Coronary artery (tissue), 2 donors: ENCODE data around the gene RIN3.

Source experiments
- DNase-seq: peaks from one replicate; pipeline ENCODE4 v3.0.0-alpha.2; 2017; ENCODE audit warnings: low spot score
- H3K27ac ChIP-seq, 2 donors: fragments of 200-600 bp; sonication (generic); one replicate each; pipeline ENCODE4 v1.5.1; 2016 to 2019
- H3K4me3 ChIP-seq: fragments of 200-600 bp; sonication (generic); 2 replicates; pipeline ENCODE4 v1.5.1; 2016; ENCODE audit warnings: mild to moderate bottlenecking, moderate library complexity
- TF ChIP-seq, protein P1 (sequence below): fragments of 200-600 bp; sonication (generic); IDR thresholded peaks from one replicate; pipeline ENCODE4 v1.5.1; 2019; ENCODE audit warnings: antibody characterized with exemption

RIN3 gene

DNA sequence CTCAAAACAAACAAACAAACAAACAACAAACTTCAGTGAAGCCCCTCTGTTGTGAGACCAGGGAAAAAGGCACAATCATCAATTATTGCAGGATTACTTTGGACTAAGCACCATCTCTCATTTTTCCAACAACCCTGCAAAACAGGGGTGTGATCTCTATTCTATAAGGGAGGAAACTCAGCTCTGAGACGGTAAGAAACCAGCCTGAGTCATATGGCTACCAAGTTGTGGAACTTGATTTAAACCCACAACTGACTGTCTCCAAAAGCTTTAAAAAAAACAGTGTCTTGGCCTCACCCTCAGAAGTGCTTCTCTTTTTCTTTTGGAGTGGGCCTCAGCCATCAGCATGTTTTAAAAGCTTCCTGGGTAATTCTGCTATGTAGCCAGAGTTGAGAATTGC is 49.8 kb downstream of the RIN3 start:
- TF ChIP-seq, protein P1, sequence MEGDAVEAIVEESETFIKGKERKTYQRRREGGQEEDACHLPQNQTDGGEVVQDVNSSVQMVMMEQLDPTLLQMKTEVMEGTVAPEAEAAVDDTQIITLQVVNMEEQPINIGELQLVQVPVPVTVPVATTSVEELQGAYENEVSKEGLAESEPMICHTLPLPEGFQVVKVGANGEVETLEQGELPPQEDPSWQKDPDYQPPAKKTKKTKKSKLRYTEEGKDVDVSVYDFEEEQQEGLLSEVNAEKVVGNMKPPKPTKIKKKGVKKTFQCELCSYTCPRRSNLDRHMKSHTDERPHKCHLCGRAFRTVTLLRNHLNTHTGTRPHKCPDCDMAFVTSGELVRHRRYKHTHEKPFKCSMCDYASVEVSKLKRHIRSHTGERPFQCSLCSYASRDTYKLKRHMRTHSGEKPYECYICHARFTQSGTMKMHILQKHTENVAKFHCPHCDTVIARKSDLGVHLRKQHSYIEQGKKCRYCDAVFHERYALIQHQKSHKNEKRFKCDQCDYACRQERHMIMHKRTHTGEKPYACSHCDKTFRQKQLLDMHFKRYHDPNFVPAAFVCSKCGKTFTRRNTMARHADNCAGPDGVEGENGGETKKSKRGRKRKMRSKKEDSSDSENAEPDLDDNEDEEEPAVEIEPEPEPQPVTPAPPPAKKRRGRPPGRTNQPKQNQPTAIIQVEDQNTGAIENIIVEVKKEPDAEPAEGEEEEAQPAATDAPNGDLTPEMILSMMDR = no peak
- no peak overlapping the region for H3K4me3 ChIP-seq
- no peak for DNase-seq
- H3K27ac ChIP-seq = peak overlapping the region; percentile 40 to 86

DNA sequence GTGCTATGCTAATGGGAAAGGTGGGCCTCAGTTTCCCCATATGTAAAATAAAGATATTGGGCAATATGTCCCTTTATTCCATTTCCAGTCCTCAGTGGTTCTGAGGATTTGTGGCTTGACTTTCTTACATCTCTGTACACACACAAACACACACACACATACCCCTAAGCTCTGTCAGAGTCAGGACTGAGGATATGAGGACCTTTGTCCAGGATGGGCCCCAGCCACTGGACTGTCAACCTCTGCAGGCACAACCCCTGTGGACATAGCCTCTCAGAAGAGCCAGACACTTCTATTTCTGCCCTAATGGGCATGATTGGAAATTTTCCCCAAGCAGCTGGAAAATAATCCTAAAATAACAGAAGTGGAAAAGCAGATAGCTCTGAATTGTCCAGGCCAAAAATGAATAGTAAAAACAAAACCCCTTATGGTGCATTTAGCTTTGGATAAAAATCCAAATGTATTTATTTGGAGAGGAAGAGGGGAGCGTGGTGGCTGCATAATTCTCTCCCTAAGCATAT is 50.2 kb downstream of the RIN3 start:
- TF ChIP-seq, protein P1 = no peak
- peak overlapping the region; percentile 40 to 86 for H3K27ac ChIP-seq

DNA sequence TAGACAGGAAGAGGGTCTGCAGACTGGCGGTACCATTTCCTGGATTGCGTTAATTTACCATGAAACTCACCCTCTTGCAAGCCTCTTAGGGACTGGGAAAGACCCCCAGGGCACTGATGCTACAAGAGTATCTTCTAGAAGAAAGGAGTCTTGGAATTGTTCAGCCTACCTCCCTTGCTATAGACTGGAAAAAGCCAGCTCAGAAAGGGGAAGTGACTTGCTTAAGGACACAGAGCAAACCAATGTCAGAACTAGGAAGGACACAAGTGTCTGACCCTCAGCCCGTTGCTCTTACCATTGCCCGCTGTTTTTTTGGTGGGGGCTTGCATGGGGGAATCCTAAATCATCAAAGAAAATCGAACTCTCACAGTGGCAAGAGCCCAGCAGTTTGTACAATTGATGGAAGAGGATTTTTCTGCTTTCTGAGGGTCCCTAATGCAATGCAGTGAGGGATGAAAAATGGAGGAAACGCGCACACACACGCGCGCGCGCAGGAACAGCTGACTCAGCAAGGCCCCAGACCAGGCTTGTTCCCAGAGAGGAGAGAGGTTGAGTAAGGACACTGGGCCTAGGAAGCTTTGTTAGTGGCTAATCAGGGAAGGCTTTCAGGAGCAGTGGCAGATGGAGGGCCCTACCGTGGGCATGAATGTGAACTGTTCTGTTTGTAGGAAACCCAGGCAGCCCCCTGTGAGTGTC is 50.9 kb downstream of the RIN3 start:
- H3K27ac ChIP-seq = peak overlapping the region; percentile 40 to 86
- TF ChIP-seq, protein P1 = no peak
- no peak overlapping the region for H3K4me3 ChIP-seq
- no peak for DNase-seq

More for the DNA sequence above, 50.2 kb downstream of the RIN3 start:
- no peak overlapping the region for H3K4me3 ChIP-seq
- no peak for DNase-seq

DNA sequence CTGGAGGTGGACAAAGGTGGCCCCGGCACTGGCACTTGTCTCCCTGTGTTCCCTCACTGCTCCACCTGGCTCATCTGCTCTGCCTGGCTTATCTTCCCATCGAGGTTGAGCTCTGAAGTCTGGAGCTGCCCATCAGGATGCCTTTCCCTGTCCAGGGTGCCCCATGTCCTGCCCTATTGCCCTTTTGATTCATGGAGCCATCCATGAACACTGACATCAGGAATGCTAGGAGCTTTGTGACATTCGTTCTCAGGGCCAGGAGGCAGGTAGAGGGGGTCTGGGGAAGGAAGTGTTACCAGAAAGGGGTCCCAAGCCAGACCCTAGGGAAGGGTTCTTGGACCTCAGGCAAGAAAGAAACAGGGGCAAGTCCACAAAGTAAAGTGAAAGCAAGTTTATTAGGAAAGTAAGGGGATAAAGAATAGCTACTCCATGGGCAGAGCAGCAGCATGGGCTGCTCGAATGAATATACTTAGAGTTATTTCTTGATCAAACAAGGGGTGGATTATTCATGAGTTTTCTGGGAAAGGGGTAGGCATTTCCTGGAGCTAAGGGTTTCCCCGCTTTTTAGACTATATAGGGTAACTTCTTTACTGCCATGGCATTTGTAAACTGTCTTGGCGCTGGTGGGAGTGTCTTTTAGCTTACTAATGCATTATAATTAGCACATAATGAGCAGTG is 51.6 kb downstream of the RIN3 start:
- TF ChIP-seq, protein P1 = no peak

DNA sequence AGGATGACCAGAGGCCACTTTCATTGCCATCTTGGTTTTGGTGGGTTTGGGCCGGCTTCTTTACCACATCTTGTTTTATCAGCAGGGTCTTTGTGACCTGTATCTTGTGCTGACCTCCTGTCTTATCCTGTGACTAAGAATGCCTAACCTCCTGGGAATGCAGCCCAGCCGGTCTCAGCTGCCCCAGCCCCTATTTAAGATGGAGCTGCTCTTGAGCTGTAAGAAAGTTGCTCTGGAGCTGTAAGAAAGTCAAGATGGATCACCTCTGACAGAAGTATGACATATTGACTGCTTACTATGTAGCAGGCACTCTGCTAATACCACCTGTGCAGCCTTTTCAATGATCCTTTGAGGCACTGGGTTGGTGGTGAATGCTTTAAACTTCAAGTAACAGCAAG is 52.1 kb downstream of the RIN3 start:
- Histone ChIP-seq H3K4me3 (no peak overlapping the region), H3K27ac (peak overlapping the region; percentile 40 to 86)
- TF ChIP-seq, protein P1 = no peak
- DNase-seq = no peak

More for the DNA sequence above, 51.6 kb downstream of the RIN3 start:
- Histone ChIP-seq H3K27ac (peak overlapping the region; percentile 40 to 86), H3K4me3 (no peak overlapping the region)
- no peak for DNase-seq

DNA sequence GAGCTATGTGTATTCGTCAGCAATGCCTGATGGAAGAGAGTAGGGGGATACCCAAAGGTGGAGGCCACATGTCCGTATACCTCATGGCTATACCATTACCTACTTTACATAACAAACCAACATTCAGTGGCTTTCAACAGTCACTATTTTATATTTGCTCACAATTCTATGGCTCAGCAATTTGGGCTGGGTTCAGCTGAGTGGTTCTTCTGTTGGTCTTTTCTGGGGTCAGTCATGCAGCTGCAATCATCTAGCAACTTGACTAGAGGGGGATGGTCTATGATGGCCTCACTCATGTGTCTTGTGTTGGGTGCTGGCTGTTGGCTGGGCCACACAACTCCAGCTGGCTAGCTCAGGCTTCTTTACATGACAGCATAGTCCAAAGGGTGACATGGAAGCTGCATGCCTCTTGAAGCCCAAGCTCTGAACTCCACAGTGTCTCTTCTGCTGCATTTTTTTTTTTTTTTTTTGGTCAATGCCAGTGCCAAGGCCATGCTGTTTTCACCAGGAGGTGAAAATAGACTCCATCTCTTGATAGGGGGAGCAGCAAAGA is 53.7 kb downstream of the RIN3 start:
- DNase-seq = no peak
- no peak overlapping the region for H3K27ac ChIP-seq
- TF ChIP-seq, protein P1 = no peak
- H3K4me3 ChIP-seq = no peak overlapping the region
